Nucleus accumbens (tissue), 56 donors: ENCODE measurements around the gene PTPRR.

Experiments
- DNase-seq, 56 donors: peaks; one replicate each; lab custom pipeline; 2025; lab: John Stamatoyannopoulos, UW

PTPRR gene

GRCh38 chr12:70659077-70659606 is 261.4 kb downstream of the PTPRR start:
- DNase-seq, result no peak

GRCh38 chr12:70657616-70658286 is 262.8 kb downstream of the PTPRR start:
- no peak for DNase-seq

- no peak for DNase-seq
Measured at GRCh38 chr12:70652451-70652850, 268.1 kb downstream of the PTPRR start.

GRCh38 chr12:70648831-70649230 is 271.7 kb downstream of the PTPRR start:
- DNase-seq, result no peak

- no peak for DNase-seq
Measured at GRCh38 chr12:70648191-70648590, 272.3 kb downstream of the PTPRR start.

GRCh38 chr12:70646850-70647249 is 273.7 kb downstream of the PTPRR start:
- no peak for DNase-seq

GRCh38 chr12:70645494-70646317 is 274.8 kb downstream of the PTPRR start:
- no peak for DNase-seq

- no peak for DNase-seq
Measured at GRCh38 chr12:70644861-70645260, 275.7 kb downstream of the PTPRR start.

- no peak for DNase-seq
Measured at GRCh38 chr12:70643939-70644338, 276.6 kb downstream of the PTPRR start.

- DNase-seq, result no peak
Measured at GRCh38 chr12:70641691-70642090, 278.8 kb downstream of the PTPRR start.

GRCh38 chr12:70640901-70641300 is 279.6 kb downstream of the PTPRR start:
- no peak for DNase-seq

GRCh38 chr12:70639535-70639934 is 281.0 kb downstream of the PTPRR start:
- DNase-seq, result no peak

- no peak for DNase-seq
Measured at GRCh38 chr12:70638639-70639360, 281.7 kb downstream of the PTPRR start.

- DNase-seq, result no peak
Measured at GRCh38 chr12:70637303-70638085, 283.0 kb downstream of the PTPRR start, which contains the start of gene PTPRB. Gene PTPRB (minus strand): TSS chr12:70637429. CDS start chr12:70637395, 34 bp downstream.

- no peak for DNase-seq
Measured at GRCh38 chr12:70635755-70636154, 284.8 kb downstream of the PTPRR start.

- DNase-seq, result no peak
Measured at GRCh38 chr12:70628701-70629480, 291.6 kb downstream of the PTPRR start.

GRCh38 chr12:70627677-70628076 is 292.9 kb downstream of the PTPRR start:
- DNase-seq, result no peak

GRCh38 chr12:70626180-70626579 is 294.4 kb downstream of the PTPRR start:
- no peak for DNase-seq

GRCh38 chr12:70619471-70620152 is 300.9 kb downstream of the PTPRR start:
- DNase-seq, result no peak
